HG03095 (cell line): ENCODE measurements around the gene SEPTIN5.

Experiments used
- ATAC-seq: cut with Tn5 transposase; IDR thresholded peaks from one replicate; pipeline ENCODE4 v1.9.1; 2021; ENCODE audit warnings: moderate library complexity; ENCODE audit not compliant: unreplicated experiment

SEPTIN5 gene

GRCh38 chr22:19759427-19760057 lies 45.2 kb downstream of the SEPTIN5 start:
- ATAC-seq = no peak

GRCh38 chr22:19760058-19760950 lies 46.0 kb downstream of the SEPTIN5 start, which contains the start of gene TBX1:
Gene TBX1 (plus strand): TSS chr22:19760778. CDS start chr22:19760844, 66 bp downstream.
- ATAC-seq = no peak

- ATAC-seq = no peak
Measured at GRCh38 chr22:19760951-19761724, 46.8 kb downstream of the SEPTIN5 start.

- no peak for ATAC-seq
Measured at GRCh38 chr22:19761725-19762567, 47.6 kb downstream of the SEPTIN5 start.

GRCh38 chr22:19762568-19763457 lies 48.5 kb downstream of the SEPTIN5 start:
- ATAC-seq = no peak

GRCh38 chr22:19763458-19764298 lies 49.4 kb downstream of the SEPTIN5 start:
- no peak for ATAC-seq

- ATAC-seq = no peak
Measured at GRCh38 chr22:19764299-19764593, 49.9 kb downstream of the SEPTIN5 start.

- ATAC-seq = no peak
Measured at GRCh38 chr22:19764636-19765476, 50.6 kb downstream of the SEPTIN5 start.

- no peak for ATAC-seq
Measured at GRCh38 chr22:19765477-19766239, 51.4 kb downstream of the SEPTIN5 start.

GRCh38 chr22:19766240-19766510 lies 51.9 kb downstream of the SEPTIN5 start:
- no peak for ATAC-seq

GRCh38 chr22:19766511-19767426 lies 52.5 kb downstream of the SEPTIN5 start:
- ATAC-seq = no peak

GRCh38 chr22:19767427-19768341 lies 53.4 kb downstream of the SEPTIN5 start:
- ATAC-seq = no peak

- no peak for ATAC-seq
Measured at GRCh38 chr22:19769393-19769715, 55.1 kb downstream of the SEPTIN5 start.

GRCh38 chr22:19770349-19771220 lies 56.3 kb downstream of the SEPTIN5 start:
- no peak for ATAC-seq

- ATAC-seq = no peak
Measured at GRCh38 chr22:19772422-19772672, 58.0 kb downstream of the SEPTIN5 start.
